Stimulated activated naive CD8-positive, alpha-beta T cell treated with anti-CD3 and anti-CD28 coated beads, Interleukin-15, amount 100 ng/mL, for 72 hours (primary cell): ENCODE results near the gene ZDHHC14.
"Not testable (repeated sequence)": the region's sequence is repeated elsewhere in the genome, so short reads cannot be mapped to it uniquely, and the experiment has no call there.

Experiments
- ATAC-seq: fragments of 150-1000 bp; cut with Tn5 transposase; 2 replicates; pipeline ENCODE4 v1.10.0; 2021; ENCODE audit warnings: mild to moderate bottlenecking, moderate library complexity
- DNase-seq, 2 donors: peaks; one replicate each; pipeline ENCODE4 v3.0.0; 2021 to 2022
- H3K27ac Mint-ChIP-seq, 2 donors: one replicate each; pipeline ENCODE4 v1.8.0; 2022; ENCODE audit warnings: mild to moderate bottlenecking in 2 of 2, mixed read lengths in 2 of 2, moderate library complexity in 2 of 2
- H3K27me3 Mint-ChIP-seq: one replicate; pipeline ENCODE4 v1.8.0; 2022; ENCODE audit warnings: mixed read lengths
- H3K4me1 Mint-ChIP-seq: one replicate; pipeline ENCODE4 v1.8.0; 2022; ENCODE audit warnings: mild to moderate bottlenecking, mixed read lengths
- H3K4me3 Mint-ChIP-seq, 2 donors: one replicate each; pipeline ENCODE4 v1.8.0; 2022; ENCODE audit warnings: mild to moderate bottlenecking in 2 of 2, mixed read lengths in 2 of 2, moderate library complexity in 1 of 2
- H3K9me3 Mint-ChIP-seq, 2 donors: one replicate each; pipeline ENCODE4 v1.8.0; 2022; ENCODE audit warnings: mixed read lengths in 2 of 2

ZDHHC14 gene

DNA sequence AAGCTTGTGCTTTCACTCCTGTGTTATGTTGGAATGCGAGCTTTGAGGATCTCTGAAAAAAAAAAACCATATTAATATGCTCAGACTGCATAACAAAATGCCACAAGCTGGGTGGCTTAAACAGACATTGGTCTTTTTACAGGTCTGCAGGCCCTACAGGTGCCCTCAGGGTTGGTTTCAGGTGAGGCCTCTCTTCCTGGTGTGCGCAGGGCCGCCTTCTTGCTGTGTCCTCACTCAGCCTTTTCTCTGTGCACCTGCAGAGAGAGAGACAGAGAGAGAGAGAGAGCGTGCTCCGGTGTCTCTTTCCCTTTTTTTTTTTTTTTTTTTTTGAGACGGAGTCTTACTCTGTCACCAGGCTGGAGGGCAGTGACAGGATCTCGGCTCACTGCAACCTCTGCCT lies 327.9 kb downstream of the ZDHHC14 start:
- Mint-ChIP-seq H3K4me3 (no peak overlapping the region), H3K27me3 (no peaks in the 10 kb centered on the region), H3K27ac (no peak overlapping the region), H3K9me3 (peaks cover 0 to 7% of the 10 kb centered on the region in 2 donors), H3K4me1 (peaks cover 2% of the 10 kb centered on the region)
- ATAC-seq (no peak), DNase-seq (no peak)

DNA sequence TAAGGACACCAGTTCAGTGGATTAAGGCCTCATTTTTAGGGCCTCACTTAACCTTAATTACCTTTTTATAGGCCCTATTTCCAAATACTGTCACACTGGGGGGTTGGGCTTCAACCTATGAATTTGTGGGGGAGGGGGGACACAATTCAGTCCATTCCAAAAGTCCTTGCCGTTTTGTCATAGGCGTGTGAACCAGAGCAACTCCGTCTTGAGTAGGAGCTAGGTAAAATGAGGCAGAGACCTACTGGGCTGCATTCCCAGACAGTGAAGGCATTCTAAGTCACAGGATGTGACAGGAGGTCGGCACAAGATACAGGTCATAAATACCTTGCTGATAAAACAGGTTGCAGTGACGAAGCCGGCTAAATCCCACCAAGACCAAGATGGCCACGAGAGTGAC lies 328.6 kb downstream of the ZDHHC14 start:
- DNase-seq (no peak), ATAC-seq (no peak)
- H3K27ac Mint-ChIP-seq, result no peak overlapping the region
- H3K27me3 Mint-ChIP-seq, result no peaks in the 10 kb centered on the region
- H3K4me1 Mint-ChIP-seq, result peaks cover 6% of the 10 kb centered on the region
- no peak overlapping the region for H3K4me3 Mint-ChIP-seq
- H3K9me3 Mint-ChIP-seq, result peaks cover 0 to 3% of the 10 kb centered on the region in 2 donors

DNA sequence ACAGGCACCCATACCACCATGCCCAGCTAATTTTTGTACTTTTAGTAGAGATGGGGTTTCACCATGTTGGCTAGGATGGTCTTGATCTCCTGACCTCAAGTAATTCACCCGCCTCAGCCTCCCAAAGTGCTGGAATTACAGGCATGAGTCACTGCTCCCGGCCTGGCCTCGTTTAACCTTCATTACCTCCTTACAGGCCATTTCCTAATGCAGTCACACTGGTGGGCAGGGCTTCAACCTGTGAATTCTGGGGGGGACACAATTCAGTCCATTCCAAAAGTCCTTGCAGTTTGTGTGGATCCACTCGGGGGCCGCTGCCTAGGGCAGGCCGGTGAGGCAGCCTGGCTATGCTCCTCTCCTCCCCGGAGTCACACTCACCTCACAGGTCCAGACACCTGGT lies 329.6 kb downstream of the ZDHHC14 start:
- no peaks in the 10 kb centered on the region for H3K27me3 Mint-ChIP-seq
- ATAC-seq (no peak), DNase-seq (no peak)
- peaks cover 6% of the 10 kb centered on the region for H3K4me1 Mint-ChIP-seq
- no peaks in the 10 kb centered on the region for H3K9me3 Mint-ChIP-seq
- no peak overlapping the region for H3K4me3 Mint-ChIP-seq
- no peak overlapping the region for H3K27ac Mint-ChIP-seq

DNA sequence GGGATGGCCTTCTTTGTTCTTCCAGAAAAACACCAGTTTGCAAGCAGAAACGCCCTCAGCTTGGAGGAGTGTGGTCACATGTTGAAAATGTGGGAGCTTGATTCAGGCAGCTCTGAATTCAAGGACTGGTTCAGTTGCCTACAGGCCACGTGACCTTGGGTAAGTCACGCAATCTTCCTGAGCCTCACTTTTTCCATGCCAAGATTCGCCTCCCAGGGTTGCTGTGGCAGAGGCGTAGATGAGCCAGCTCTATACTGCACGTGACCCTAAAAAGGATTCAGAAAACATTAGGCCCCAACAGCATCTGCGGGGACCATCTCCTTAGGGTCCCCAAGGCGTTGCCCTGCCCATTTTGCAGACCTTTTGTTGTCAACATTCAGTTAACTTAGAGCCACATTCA lies 330.1 kb downstream of the ZDHHC14 start:
- no peaks in the 10 kb centered on the region for H3K27me3 Mint-ChIP-seq
- DNase-seq (no peak), ATAC-seq (no peak)
- no peak overlapping the region for H3K4me3 Mint-ChIP-seq
- no peaks in the 10 kb centered on the region for H3K9me3 Mint-ChIP-seq
- peaks cover 6% of the 10 kb centered on the region for H3K4me1 Mint-ChIP-seq
- H3K27ac Mint-ChIP-seq, result no peak overlapping the region

DNA sequence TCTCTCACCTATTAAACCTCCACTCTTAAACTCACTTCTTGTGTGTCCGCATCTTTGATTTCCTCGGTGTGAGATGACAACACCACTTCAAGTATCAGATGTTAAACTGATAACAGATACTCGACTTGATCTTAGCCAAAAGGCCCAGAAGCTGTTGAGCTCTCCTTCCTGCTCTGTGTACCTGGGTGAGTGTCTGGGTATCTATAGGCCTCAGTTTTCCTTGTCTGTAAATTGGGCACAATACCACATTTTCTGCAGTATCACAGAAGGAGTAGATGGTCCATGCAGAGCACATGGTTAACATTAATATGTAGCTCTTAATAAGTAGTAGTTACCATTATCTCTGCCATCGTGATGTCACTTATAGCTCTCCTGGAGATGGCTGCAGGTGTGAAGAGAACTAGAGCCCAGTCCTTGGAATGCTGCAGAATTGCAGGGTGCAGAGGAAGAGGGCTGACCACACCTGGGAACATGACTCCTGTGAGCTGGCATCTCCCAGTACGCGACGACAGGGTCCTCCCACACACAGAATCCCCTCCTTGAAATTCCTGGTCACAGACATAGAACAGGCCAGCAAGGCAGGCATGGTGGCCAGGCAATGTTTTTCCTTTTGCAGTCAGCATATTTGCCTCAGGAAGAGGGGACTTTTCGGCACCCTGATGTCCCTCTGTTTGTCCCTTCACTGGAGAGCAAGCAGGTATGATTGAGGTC lies 331.8 kb downstream of the ZDHHC14 start:
- H3K4me1 Mint-ChIP-seq, result peaks cover 6% of the 10 kb centered on the region
- peaks cover 7% of the 10 kb centered on the region for H3K27me3 Mint-ChIP-seq
- peak overlapping the region in 1 of 2 donors; percentile 38 for H3K27ac Mint-ChIP-seq
- DNase-seq, result no peak
- no peaks in the 10 kb centered on the region for H3K9me3 Mint-ChIP-seq
- no peak for ATAC-seq
- H3K4me3 Mint-ChIP-seq, result no peak overlapping the region

DNA sequence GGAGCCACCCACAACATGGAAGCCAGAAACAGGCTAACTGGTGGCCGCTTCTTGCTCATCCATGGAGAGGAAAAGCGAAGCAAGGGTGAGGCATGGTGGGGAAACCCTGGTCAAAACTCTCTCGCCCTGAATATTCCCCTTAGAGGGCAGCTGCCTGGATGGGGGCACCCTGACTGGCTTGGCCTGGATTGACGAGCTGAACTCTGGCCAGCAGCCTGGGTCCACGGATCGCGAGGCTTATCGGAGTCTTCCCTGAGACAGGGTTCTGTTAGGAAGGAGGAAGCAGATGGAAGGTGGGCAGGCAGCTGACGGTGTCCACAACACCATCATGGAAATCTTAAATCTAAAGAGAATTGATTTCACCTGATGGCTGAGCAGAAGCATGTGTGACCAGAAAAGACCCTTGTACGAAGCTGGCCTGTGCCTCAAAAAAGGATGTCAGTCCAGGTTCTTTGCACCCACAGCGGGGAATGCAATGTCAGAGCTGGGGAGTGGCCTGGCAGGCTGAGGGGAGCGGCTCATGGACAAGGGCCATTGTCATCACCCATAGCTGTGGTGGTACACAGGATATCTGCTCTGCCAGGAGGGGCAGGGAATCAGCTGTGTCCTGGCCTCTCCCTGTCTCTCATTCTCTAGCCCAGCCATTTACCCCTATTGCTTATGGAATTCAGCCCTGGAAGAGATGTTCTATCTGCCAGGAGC lies 332.6 kb downstream of the ZDHHC14 start:
- Mint-ChIP-seq H3K9me3 (no peaks in the 10 kb centered on the region), H3K27ac (peak overlapping the region in 1 of 2 donors; percentile 37), H3K4me3 (no peak overlapping the region), H3K4me1 (peaks cover 6% of the 10 kb centered on the region), H3K27me3 (peaks cover 7% of the 10 kb centered on the region)
- ATAC-seq, result no peak
- no peak for DNase-seq

DNA sequence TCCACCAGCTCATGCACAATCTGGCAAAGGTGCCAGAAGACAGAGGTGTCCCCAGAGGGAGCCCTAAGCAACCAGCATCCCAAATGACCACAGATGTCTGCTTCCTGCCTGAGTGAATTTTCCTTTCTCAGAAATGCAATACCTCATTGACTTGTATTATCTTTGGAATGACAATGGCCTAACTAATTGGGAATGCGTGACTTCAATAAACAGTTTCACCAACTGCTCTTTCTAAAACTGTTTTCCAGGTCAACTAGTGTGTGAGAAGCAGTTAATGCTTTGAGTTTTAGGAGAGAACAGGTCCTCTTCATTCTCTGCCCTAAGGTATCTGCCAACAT lies 333.1 kb downstream of the ZDHHC14 start:
- no peaks in the 10 kb centered on the region for H3K9me3 Mint-ChIP-seq
- H3K27ac Mint-ChIP-seq, result no peak overlapping the region
- no peak overlapping the region for H3K4me3 Mint-ChIP-seq
- DNase-seq (no peak), ATAC-seq (no peak)
- peaks cover 11% of the 10 kb centered on the region for H3K4me1 Mint-ChIP-seq
- peaks cover 7% of the 10 kb centered on the region for H3K27me3 Mint-ChIP-seq

DNA sequence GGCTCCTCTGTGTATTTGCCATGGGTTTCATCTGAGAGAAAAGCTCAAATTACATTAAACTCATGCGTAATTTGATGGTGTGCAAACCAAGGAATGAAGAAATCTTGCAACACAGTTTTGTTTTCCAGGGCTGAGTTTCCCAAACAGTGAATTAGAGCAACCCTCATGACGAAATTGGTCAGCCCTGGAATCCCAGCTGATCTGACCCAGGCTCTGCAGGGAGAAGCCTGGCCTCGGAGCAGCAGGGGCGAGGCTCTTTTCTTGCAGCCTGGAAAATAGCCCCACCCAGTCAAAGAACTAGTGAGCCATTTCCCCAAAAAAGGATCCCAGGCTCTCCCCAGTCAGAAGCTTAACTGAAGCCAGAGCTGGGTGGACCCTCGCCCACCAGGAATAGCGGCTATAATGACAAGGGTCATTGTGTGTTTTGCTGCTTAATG lies 334.8 kb downstream of the ZDHHC14 start:
- H3K4me1 Mint-ChIP-seq, result peaks cover 13% of the 10 kb centered on the region
- H3K27me3 Mint-ChIP-seq, result peaks cover 7% of the 10 kb centered on the region
- H3K9me3 Mint-ChIP-seq, result no peaks in the 10 kb centered on the region
- ATAC-seq, result no peak
- no peak for DNase-seq
- H3K4me3 Mint-ChIP-seq, result no peak overlapping the region
- no peak overlapping the region for H3K27ac Mint-ChIP-seq

DNA sequence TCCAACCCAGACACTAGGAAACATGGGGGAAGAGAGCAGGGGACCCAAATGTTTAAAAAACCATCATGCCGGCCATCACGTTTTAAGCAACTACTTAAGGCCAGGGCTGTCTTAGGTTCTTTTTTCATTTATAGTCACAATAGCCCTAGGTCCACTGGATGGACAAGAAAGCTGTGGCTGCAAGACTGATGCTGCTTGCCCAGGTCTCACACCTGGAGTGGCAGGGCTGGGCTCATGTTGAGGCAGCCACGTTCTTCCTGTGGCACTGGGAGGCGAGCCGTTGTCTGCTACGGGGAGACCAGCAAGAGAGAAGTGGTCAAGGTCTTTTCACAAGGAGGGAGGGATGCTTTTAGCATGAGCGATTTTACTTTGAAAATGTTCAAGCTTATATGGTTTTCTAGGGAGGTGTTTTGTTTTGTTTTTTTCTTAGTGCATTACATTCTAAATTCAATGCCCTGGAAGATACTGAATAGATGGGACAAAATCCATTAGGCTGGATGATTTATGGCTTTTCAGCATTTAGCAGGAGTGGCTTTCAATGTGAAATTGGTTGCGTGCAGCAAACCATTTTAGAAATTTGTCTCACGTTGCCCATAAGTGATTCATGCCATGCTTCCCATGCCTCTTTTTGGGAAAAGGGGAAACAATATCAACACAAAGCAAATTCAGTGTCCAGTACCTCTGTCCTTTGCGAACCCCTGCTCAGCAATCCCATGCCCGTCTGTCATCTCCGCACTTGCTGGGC lies 335.4 kb downstream of the ZDHHC14 start:
- H3K27me3 Mint-ChIP-seq, result peaks cover 7% of the 10 kb centered on the region
- ATAC-seq (no peak), DNase-seq (no peak)
- H3K4me1 Mint-ChIP-seq, result peaks cover 13% of the 10 kb centered on the region
- no peaks in the 10 kb centered on the region for H3K9me3 Mint-ChIP-seq
- H3K4me3 Mint-ChIP-seq, result no peak overlapping the region
- peak overlapping the region in 1 of 2 donors; percentile 30 for H3K27ac Mint-ChIP-seq

DNA sequence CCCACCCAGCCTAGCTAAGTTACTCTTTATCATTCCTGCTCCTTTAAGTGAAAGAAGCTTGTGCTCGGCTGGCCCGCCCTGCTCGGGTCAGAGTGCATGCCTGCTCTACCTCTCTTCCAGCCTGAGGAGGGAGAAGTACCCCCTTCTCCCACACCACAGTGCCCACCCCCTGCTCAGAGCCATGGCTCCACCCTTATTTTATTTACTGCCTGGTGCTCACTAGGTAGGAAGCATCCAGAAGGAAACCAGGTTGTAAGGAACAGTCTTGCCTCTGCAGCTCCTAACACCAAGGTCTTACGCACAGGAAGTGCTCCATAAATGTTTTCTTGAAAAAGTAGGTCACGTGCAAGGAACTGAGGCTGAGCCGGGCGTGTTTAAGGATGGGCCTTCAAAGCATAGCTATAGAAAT lies 336.4 kb downstream of the ZDHHC14 start:
- peak overlapping the region in 1 of 2 donors; percentile 30 for H3K27ac Mint-ChIP-seq
- ATAC-seq, result no peak
- no peaks in the 10 kb centered on the region for H3K9me3 Mint-ChIP-seq
- no peak overlapping the region for H3K4me3 Mint-ChIP-seq
- no peak for DNase-seq
- H3K27me3 Mint-ChIP-seq, result peaks cover 7% of the 10 kb centered on the region
- peaks cover 13% of the 10 kb centered on the region for H3K4me1 Mint-ChIP-seq

DNA sequence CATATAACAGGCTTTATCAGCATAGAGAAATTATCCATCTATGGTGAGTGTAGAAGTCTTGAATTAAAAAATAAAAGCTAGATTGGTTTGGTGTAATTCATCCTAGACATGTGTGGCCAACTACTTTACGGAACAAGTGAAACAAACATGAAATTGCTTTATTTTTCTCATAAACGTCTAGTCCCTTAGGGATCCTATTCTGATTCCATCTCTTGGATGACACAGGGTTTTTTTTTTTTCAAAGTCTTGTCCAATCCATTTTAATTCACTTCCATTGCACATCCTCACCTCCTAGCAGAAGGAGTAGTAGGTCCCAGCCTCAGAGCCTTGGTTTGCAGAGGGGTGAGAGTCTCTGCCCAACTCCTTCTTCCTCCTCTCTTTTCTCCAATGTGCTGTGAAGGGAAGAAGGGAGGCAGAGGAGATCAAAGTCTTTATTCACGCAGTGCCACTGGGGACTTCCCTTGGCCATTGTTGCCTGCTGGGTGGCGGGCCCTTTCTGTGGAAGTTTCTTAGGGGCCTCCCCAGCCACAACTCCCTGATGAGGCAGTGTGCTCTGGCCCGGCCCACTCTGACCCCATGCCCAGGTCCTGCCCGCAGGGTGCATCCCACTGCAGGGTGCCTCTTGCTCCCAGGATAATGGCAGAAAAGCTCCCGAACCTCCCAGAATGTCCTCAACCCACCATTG lies 337.7 kb downstream of the ZDHHC14 start:
- Mint-ChIP-seq H3K4me3 (no peak overlapping the region), H3K27ac (no peak overlapping the region), H3K27me3 (peaks cover 7% of the 10 kb centered on the region), H3K4me1 (peaks cover 13% of the 10 kb centered on the region), H3K9me3 (no peaks in the 10 kb centered on the region)
- DNase-seq (no peak), ATAC-seq (no peak)

DNA sequence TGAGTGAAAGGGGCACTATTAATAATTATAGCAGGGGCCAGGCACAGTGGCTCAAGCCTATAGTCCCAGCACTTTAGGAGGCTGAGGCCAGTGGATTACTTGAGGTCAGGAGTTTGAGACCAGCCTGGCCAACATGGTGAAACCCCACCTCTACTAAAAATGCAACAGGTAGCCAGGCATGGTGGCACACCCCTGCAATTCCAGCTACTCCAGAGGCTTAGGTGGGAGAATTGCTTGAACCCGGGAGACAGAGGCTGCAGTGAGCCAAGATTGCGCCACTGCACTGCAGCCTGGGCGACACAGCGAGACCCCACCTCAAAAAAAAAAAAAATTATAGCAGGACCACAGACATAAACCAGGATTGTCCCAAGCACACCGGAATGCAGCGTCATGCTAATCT lies 340.0 kb downstream of the ZDHHC14 start:
- H3K27me3 Mint-ChIP-seq, result not testable (repeated sequence)

DNA sequence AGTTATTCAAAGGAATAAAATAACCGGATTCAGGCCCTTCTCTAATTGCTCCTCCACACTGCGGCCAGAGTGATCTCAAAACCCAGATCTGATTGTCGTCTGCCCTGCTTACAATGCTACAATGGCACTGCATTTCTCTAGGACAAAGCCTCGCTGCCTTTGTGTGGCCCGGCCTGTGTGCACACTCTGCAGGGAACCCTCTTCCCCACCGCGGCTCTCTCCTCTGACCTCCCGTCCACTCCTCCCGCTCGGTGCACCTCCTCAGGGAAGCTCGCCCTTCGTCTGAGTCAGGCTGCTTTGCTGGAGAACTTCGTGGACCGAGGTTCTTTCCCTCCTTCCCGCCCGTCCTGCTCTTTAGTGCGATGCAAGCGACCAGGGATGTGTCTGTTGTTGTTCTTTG lies 340.4 kb downstream of the ZDHHC14 start:
- peaks cover 7% of the 10 kb centered on the region for H3K27me3 Mint-ChIP-seq
- ATAC-seq, result no peak

More for the DNA sequence above, 340.0 kb downstream of the ZDHHC14 start:
- not testable (repeated sequence) for H3K4me1 Mint-ChIP-seq, ATAC-seq, DNase-seq, H3K4me3 Mint-ChIP-seq, H3K27ac Mint-ChIP-seq
- H3K9me3 Mint-ChIP-seq, result peaks cover 18 to 21% of the 10 kb centered on the region in 2 donors

DNA sequence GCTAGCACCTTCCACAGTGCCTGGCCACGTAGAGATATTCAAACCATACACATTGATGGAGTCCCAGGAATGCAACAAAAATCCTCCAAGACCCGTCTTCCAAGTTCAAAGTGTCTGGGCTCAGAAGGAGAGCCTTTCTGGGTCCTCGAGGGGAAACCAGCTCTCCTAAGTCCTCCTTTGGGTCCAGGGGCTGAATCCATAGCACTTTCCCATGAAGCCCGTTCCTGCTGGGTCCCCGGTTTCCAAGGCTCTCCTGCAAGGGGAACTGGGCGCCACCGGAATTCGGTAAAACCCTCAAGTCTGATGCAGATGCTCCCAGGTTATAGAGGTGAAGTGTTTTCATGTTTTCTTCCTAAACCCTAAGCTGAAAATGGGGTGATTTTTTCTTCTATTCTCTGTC lies 340.8 kb downstream of the ZDHHC14 start:
- Mint-ChIP-seq H3K27me3 (peaks cover 6% of the 10 kb centered on the region), H3K4me3 (no peak overlapping the region), H3K27ac (no peak overlapping the region), H3K9me3 (peaks cover 21 to 26% of the 10 kb centered on the region in 2 donors), H3K4me1 (peaks cover 7% of the 10 kb centered on the region)
- DNase-seq, result no peak
- ATAC-seq, result no peak

More for the DNA sequence above, 340.4 kb downstream of the ZDHHC14 start:
- no peak for DNase-seq
- Mint-ChIP-seq H3K9me3 (peaks cover 21 to 26% of the 10 kb centered on the region in 2 donors), H3K27ac (no peak overlapping the region), H3K4me3 (no peak overlapping the region), H3K4me1 (peaks cover 7% of the 10 kb centered on the region)

DNA sequence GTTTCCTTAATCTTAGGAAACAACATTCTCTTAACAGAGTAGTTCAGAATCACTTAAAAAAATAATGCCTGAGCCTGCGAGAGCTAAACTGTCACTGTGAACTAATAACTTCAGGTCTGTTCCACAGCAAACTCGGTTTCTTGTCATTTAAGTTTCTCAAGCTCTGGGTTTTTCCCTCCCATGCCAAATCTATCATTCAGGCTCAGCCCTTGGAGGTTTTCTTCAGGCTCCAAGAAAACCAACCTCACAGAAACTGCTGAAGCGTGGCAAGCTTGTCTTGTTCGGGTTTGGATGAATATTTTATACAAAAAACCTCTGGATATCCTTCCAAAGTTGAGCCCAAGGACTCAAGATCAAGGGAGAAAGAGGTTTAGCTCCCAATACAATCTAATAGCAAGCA lies 342.4 kb downstream of the ZDHHC14 start:
- ATAC-seq, result no peak
- Mint-ChIP-seq H3K27me3 (no peaks in the 10 kb centered on the region), H3K4me3 (no peak overlapping the region), H3K9me3 (peaks cover 21 to 26% of the 10 kb centered on the region in 2 donors), H3K27ac (no peak overlapping the region), H3K4me1 (peaks cover 7% of the 10 kb centered on the region)
- no peak for DNase-seq
